Measurements from ENCODE around the gene UQCRFS1. TPM values are rescaled to one million over a fixed set of nuclear protein-coding genes. Genes with fewer than 3 reads are reported as not detected.
"Not testable (repeated sequence)": the region's sequence is repeated elsewhere in the genome, so short reads cannot be mapped to it uniquely, and the experiment has no call there.

The UQCRFS1 gene
- total RNA-seq, 1 donor from 2014 or later: 25.6 TPM

- H3K36me3 Mint-ChIP-seq (ENCODE audit: unreplicated experiment): peaks cover 26% of the 10 kb centered on the region
- H3K9me3 Mint-ChIP-seq (ENCODE audit: unreplicated experiment); H3K4me3 Mint-ChIP-seq (ENCODE audit: unreplicated experiment); H3K27me3 Mint-ChIP-seq (ENCODE audit: unreplicated experiment); H3K27ac Mint-ChIP-seq (ENCODE audit: unreplicated experiment): not testable (repeated sequence)
- peaks cover 23% of the 10 kb centered on the region for H3K4me1 Mint-ChIP-seq (ENCODE audit: unreplicated experiment)
- peak; percentile 23 for DNase-seq (ENCODE audit: extremely low spot score, unreplicated experiment)
Measured at GRCh38 chr19:29207403-29208187, 5.4 kb downstream of the UQCRFS1 start.

DNA sequence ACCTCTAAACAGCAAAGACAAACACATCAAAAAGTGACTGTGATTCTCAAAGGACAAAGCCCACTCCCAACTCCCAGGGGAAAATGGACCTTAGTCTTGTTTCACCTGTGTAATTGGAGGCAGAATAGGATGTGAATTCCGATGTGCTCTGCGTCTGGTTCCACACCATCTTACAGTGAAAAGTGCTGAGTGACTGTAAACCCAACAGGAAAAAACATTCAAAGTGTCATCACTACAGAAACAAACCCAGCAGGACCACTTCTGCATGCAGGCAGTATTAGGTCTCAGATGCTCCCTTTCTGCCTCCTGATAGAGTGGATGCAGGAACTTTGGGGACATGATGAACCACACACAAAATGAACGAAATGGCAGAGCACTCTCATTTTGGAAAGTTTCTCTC lies 6.5 kb downstream of the UQCRFS1 start:
- Mint-ChIP-seq H3K4me1 (ENCODE audit: unreplicated experiment) (peaks cover 16% of the 10 kb centered on the region), H3K9me3 (ENCODE audit: unreplicated experiment) (peaks cover 4% of the 10 kb centered on the region), H3K36me3 (ENCODE audit: unreplicated experiment) (peaks cover 25% of the 10 kb centered on the region), H3K27me3 (ENCODE audit: unreplicated experiment) (no peaks in the 10 kb centered on the region), H3K27ac (ENCODE audit: unreplicated experiment) (no peak overlapping the region), H3K4me3 (ENCODE audit: unreplicated experiment) (no peak overlapping the region)
- DNase-seq (ENCODE audit: extremely low spot score, unreplicated experiment): peak; percentile 19
- no peak for TF ChIP-seq CTCF (IDR thresholded peaks at IDR 0.05)

- Mint-ChIP-seq H3K27ac (ENCODE audit: unreplicated experiment) (no peak overlapping the region), H3K36me3 (ENCODE audit: unreplicated experiment) (peaks cover 19% of the 10 kb centered on the region), H3K4me1 (ENCODE audit: unreplicated experiment) (no peaks in the 10 kb centered on the region)
Measured at GRCh38 chr19:29202281-29202680, 10.7 kb downstream of the UQCRFS1 start.

DNA sequence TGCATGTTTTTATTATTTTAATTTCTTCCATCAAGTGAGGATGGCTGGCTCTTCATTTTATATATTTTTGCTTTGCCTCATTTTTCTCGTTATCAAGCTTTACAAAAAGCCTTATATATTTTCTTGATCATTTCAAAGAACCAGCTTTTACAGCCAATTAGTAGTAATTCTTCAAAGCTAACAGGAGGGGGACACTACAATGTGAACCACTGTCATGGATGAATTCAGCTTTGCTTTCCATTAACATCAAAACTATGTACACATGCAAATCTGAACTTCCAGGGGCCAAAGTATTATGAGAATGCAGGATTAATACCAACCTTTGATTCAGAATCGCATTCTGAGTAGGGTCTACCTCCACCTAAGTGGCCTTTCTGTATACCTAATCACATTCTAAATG lies 11.1 kb downstream of the UQCRFS1 start:
- TF ChIP-seq CTCF (IDR thresholded peaks at IDR 0.05): no peak
- DNase-seq (ENCODE audit: extremely low spot score, unreplicated experiment): no peak
- H3K4me3 Mint-ChIP-seq (ENCODE audit: unreplicated experiment): no peak overlapping the region
- no peak overlapping the region for H3K27ac Mint-ChIP-seq (ENCODE audit: unreplicated experiment)
- no peaks in the 10 kb centered on the region for H3K4me1 Mint-ChIP-seq (ENCODE audit: unreplicated experiment)
- peaks cover 18% of the 10 kb centered on the region for H3K36me3 Mint-ChIP-seq (ENCODE audit: unreplicated experiment)
- H3K27me3 Mint-ChIP-seq (ENCODE audit: unreplicated experiment): no peaks in the 10 kb centered on the region
- peaks cover 7% of the 10 kb centered on the region for H3K9me3 Mint-ChIP-seq (ENCODE audit: unreplicated experiment)

More at GRCh38 chr19:29202281-29202680, 10.7 kb downstream of the UQCRFS1 start:
- H3K4me3 Mint-ChIP-seq (ENCODE audit: unreplicated experiment): no peak overlapping the region
- H3K9me3 Mint-ChIP-seq (ENCODE audit: unreplicated experiment): peaks cover 7% of the 10 kb centered on the region
- no peak for TF ChIP-seq CTCF (IDR thresholded peaks at IDR 0.05)
- no peak for DNase-seq (ENCODE audit: extremely low spot score, unreplicated experiment)
- no peaks in the 10 kb centered on the region for H3K27me3 Mint-ChIP-seq (ENCODE audit: unreplicated experiment)

- Mint-ChIP-seq H3K4me1 (ENCODE audit: unreplicated experiment) (no peaks in the 10 kb centered on the region), H3K9me3 (ENCODE audit: unreplicated experiment) (peaks cover 7% of the 10 kb centered on the region), H3K36me3 (ENCODE audit: unreplicated experiment) (peaks cover 1% of the 10 kb centered on the region), H3K4me3 (ENCODE audit: unreplicated experiment) (no peak overlapping the region), H3K27me3 (ENCODE audit: unreplicated experiment) (no peaks in the 10 kb centered on the region), H3K27ac (ENCODE audit: unreplicated experiment) (no peak overlapping the region)
- no peak for DNase-seq (ENCODE audit: extremely low spot score, unreplicated experiment)
- TF ChIP-seq CTCF (IDR thresholded peaks at IDR 0.05): no peak
Measured at GRCh38 chr19:29194658-29195057, 18.3 kb downstream of the UQCRFS1 start.
